NB4 (cell line): ENCODE data around the gene NMD3.

Experiments used
- DNase-seq: peaks from one replicate; pipeline ENCODE4 v3.0.0; 2010; ENCODE audit warnings: low read depth
- H3K4me3 ChIP-seq: one replicate; pipeline ENCODE4 v1.5.1; 2011; ENCODE audit warnings: mild to moderate bottlenecking, low read depth, low read length, moderate library complexity
- MYC ChIP-seq: IDR thresholded peaks from 2 replicates; pipeline ENCODE4 v1.6.1; 2011; ENCODE audit warnings: low read depth, low read length
- POLR2A ChIP-seq: IDR thresholded peaks from 2 replicates; pipeline ENCODE4 v1.6.1; 2011; ENCODE audit warnings: mild to moderate bottlenecking; ENCODE audit not compliant: insufficient read length; ENCODE audit errors: extremely low read depth
- TF ChIP-seq, protein P1 (sequence below): IDR thresholded peaks from 2 replicates; pipeline ENCODE4 v1.6.1; 2011; ENCODE audit warnings: low read depth, low read length
- TF ChIP-seq, protein P2 (sequence below): IDR thresholded peaks from one replicate; pipeline ENCODE4 v1.5.1; 2012; ENCODE audit warnings: low read depth, low read length

Gene NMD3

DNA sequence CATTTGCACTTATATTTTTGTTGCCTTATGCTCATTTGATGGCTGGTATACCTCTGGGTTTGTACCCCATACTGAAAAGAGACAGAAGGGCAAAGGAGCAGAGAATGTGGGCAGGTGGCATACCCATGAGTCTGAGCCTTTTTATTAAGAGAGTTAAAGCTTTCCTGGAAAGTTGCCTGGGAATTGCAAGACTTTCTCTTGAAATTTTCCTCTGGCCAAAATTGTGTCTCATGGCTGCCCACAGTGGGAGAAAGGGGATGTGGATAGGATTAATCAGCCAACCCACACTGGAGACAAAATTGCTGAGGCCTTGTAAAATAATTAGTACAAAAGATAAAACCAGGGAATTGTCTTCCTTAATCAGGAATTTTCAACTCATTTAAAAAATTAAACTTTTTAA lies 8.2 kb upstream of the NMD3 start:
- no peak overlapping the region for H3K4me3 ChIP-seq
- no peak for TF ChIP-seq POLR2A
- TF ChIP-seq, protein P1, sequence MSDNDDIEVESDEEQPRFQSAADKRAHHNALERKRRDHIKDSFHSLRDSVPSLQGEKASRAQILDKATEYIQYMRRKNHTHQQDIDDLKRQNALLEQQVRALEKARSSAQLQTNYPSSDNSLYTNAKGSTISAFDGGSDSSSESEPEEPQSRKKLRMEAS = no peak
- no peak for TF ChIP-seq MYC
- TF ChIP-seq, protein P2, sequence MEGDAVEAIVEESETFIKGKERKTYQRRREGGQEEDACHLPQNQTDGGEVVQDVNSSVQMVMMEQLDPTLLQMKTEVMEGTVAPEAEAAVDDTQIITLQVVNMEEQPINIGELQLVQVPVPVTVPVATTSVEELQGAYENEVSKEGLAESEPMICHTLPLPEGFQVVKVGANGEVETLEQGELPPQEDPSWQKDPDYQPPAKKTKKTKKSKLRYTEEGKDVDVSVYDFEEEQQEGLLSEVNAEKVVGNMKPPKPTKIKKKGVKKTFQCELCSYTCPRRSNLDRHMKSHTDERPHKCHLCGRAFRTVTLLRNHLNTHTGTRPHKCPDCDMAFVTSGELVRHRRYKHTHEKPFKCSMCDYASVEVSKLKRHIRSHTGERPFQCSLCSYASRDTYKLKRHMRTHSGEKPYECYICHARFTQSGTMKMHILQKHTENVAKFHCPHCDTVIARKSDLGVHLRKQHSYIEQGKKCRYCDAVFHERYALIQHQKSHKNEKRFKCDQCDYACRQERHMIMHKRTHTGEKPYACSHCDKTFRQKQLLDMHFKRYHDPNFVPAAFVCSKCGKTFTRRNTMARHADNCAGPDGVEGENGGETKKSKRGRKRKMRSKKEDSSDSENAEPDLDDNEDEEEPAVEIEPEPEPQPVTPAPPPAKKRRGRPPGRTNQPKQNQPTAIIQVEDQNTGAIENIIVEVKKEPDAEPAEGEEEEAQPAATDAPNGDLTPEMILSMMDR = no peak
- no peak for DNase-seq

DNA sequence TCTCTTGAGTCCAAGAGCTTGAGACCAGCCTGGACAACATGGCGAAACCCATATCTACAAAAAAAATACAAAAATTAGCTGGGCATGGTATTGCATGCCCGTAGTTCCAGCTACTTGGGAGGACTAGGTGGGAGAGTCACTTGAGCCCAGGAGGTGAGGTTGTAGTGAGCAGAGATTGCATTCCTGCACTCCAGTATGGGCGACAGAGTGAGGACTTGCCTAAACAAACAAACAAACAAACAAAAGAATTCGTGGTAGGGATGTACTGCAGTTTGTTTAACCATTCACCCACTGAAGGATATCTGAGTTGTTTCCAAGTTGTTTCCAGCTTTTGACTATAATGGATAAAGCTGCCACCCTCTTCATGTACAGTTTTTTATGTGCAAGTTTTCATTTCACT lies 7.5 kb upstream of the NMD3 start:
- DNase-seq = no peak
- no peak overlapping the region for H3K4me3 ChIP-seq
- TF ChIP-seq POLR2A (no peak), MYC (no peak)
- TF ChIP-seq, protein P2 = no peak
- TF ChIP-seq, protein P1 = no peak

DNA sequence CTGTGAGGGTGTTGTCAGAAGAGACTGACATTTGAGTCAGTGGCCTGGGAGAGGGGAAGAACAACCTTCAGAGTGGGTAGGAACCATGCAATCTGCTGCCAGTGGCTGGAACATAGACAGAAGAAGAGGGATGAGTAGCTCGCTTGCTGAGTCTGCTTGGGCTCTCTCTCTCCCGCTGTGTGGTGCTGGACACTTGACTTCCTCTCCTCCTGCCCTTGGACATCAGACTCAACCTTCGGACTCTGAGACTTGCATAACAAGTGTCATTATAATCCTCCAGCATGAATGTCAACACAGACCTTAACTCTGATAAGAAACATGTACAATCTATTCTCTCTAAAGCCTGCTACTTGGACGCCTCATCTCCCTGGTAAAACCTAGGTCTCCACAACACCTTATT lies 5.9 kb upstream of the NMD3 start:
- DNase-seq = no peak
- TF ChIP-seq MYC (no peak), POLR2A (no peak)
- TF ChIP-seq, protein P2 = no peak
- TF ChIP-seq, protein P1 = no peak
- H3K4me3 ChIP-seq = no peak overlapping the region

DNA sequence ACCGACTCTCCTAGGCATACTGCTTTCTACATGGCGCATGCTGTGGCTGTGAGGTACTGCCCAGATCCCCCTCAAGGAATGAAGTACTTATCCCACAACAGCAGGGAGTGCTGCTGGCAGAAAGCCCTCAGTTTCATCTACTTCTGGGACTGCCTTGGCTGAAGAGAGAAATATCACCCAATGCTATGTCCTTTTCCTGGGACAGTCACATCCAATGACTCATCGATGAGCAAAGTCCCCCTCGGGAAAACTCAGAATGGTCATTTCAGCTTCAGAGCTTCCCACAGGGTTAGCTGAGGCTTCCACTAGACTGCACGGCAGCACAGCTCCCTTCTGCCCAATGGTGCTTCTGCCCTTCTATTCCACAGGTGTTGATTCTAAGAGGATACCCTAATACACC lies 3.6 kb upstream of the NMD3 start:
- no peak overlapping the region for H3K4me3 ChIP-seq
- TF ChIP-seq, protein P1 = no peak
- TF ChIP-seq POLR2A = no peak
- TF ChIP-seq MYC = no peak
- TF ChIP-seq, protein P2 = no peak
- peak; percentile 66 for DNase-seq

DNA sequence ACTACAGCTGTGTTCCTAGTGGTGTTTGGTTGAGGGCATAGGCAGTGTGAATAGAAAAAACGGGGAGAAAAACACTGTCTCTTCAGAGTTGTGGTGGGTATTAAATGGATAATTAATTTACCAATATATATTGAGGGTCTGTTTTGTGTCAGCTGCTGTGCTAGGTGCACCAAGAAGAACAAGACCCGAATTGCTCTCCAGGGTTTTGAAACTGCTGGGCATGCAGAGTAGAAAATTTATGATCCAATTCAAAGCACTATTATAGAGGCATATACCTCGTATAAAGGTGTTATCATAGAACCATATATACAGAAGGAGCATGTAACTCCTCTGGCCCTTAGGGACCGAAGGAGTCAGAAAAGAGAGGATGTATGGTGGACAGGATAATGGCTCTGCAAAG lies 1.6 kb upstream of the NMD3 start:
- no peak overlapping the region for H3K4me3 ChIP-seq
- TF ChIP-seq, protein P2 = no peak
- TF ChIP-seq MYC (no peak), POLR2A (no peak)
- TF ChIP-seq, protein P1 = no peak

More for the DNA sequence above, 1.6 kb upstream of the NMD3 start:
- DNase-seq = no peak
